Kidney (tissue), 14 donors: ENCODE data around the gene INKA2. TPM values are rescaled to one million over a fixed set of nuclear protein-coding genes. Genes with fewer than 3 reads are reported as not detected.

ENCODE experiments used
- DNase-seq, 5 donors: peaks; one replicate each; pipeline ENCODE4 v3.0.0-alpha.2; 2013 to 2020
- FAIRE-seq: peaks from 2 replicates; lab custom pipeline; 2012; peaks lifted over from hg19 to GRCh38; lab: Jason Lieb, UNC
- H3K27ac ChIP-seq, 2 donors: one replicate each; pipeline ENCODE4 v1.7.0; 2013; ENCODE audit warnings: low read depth in 2 of 2, low read length in 2 of 2, inconsistent platforms in 1 of 2
- H3K27me3 ChIP-seq: one replicate; pipeline ENCODE4 v1.7.1; 2013; ENCODE audit warnings: low read length, inconsistent platforms; ENCODE audit not compliant: control insufficient read depth, insufficient read depth
- H3K36me3 ChIP-seq, 3 donors: one replicate each; pipeline versions ENCODE4 v1.7.0 to v1.7.1; 2013; ENCODE audit warnings: low read length in 3 of 3, control low read depth in 1 of 3, inconsistent platforms in 1 of 3; ENCODE audit not compliant: insufficient read depth in 3 of 3, control insufficient read depth in 2 of 3
- H3K4me1 ChIP-seq, 3 donors: one replicate each; pipeline versions ENCODE4 v1.7.0 to v1.7.1; 2013; ENCODE audit warnings: low read length in 3 of 3, inconsistent platforms in 1 of 3, low read depth in 1 of 3; ENCODE audit not compliant: control insufficient read depth in 2 of 3, insufficient read depth in 2 of 3
- H3K4me3 ChIP-seq, 3 donors: one replicate each; pipeline versions ENCODE4 v1.7.0 to v1.8.1; 2013; ENCODE audit warnings: low read length in 3 of 3, control low read depth in 1 of 3, inconsistent platforms in 1 of 3
- H3K9ac ChIP-seq, 3 donors: one replicate each; pipeline versions ENCODE4 v1.7.0 to v1.7.1; 2013; ENCODE audit warnings: low read length in 3 of 3, control low read depth in 1 of 3, inconsistent platforms in 1 of 3
- H3K9me3 ChIP-seq, 3 donors: one replicate each; pipeline versions ENCODE4 v1.7.0 to v1.7.1; 2013; ENCODE audit warnings: low read length in 3 of 3, control low read depth in 1 of 3, inconsistent platforms in 1 of 3; ENCODE audit not compliant: control insufficient read depth in 2 of 3, insufficient read depth in 1 of 3
- intact Hi-C: fragments of 100-400 bp; cut with DNase I; formaldehyde crosslinking; loops from one replicate; pipeline ENCODE4 v1.11.1; 2022
- polyA plus RNA-seq: library from polyadenylated mRNA; stranded (reverse); fragments of 350-450 nt; fragmentation: Illumina TruSeq; extraction: RNeasy Lipid Tissue Mini Kit (QIAGEN cat#74804); gene quantifications from one replicate; pipeline ENCODE4 v1.2.3, GENCODE V29; 2014; ENCODE audit warnings: low read depth, low replicate concordance; ENCODE audit not compliant: insufficient read depth
- total RNA-seq: library from RNA; stranded (reverse); fragmentation: NEBNext Ultra II Directional; extraction: Animal tissue kit (Norgen Biotek cat#: 25700); gene quantifications from one replicate; pipeline ENCODE4 v1.2.1, GENCODE V29; 2021
- TF ChIP-seq, protein P1 (sequence below): IDR thresholded peaks from 3 replicates; pipeline ENCODE4 v1.5.1; 2012; ENCODE audit warnings: mild to moderate bottlenecking, moderate library complexity, borderline replicate concordance; ENCODE audit not compliant: insufficient read depth; ENCODE audit errors: extremely low read depth
- donor health status: control.
- donor health status: control.
- donor health status: control.
- donor health status: control.
- donor health status: control.
- donor health status: DM: yes; HTN: yes; CAD: no.
- donor health status: Normal renal cell carcinoma (clear cell type).

Gene INKA2
- total and polyA plus RNA-seq, 2 donors from 2014 or later, result 3.5 to 5.6 TPM

GRCh38 chr1:111747947-111748346, 8.8 kb upstream of the INKA2 start:
- no peaks in the 10 kb centered on the region for H3K9me3 ChIP-seq
- no peak for FAIRE-seq
- intact Hi-C loops, result no loop called here
- no peak overlapping the region for H3K27ac ChIP-seq
- no peak overlapping the region for H3K9ac ChIP-seq
- no peaks in the 10 kb centered on the region for H3K36me3 ChIP-seq
- TF ChIP-seq, protein P1, sequence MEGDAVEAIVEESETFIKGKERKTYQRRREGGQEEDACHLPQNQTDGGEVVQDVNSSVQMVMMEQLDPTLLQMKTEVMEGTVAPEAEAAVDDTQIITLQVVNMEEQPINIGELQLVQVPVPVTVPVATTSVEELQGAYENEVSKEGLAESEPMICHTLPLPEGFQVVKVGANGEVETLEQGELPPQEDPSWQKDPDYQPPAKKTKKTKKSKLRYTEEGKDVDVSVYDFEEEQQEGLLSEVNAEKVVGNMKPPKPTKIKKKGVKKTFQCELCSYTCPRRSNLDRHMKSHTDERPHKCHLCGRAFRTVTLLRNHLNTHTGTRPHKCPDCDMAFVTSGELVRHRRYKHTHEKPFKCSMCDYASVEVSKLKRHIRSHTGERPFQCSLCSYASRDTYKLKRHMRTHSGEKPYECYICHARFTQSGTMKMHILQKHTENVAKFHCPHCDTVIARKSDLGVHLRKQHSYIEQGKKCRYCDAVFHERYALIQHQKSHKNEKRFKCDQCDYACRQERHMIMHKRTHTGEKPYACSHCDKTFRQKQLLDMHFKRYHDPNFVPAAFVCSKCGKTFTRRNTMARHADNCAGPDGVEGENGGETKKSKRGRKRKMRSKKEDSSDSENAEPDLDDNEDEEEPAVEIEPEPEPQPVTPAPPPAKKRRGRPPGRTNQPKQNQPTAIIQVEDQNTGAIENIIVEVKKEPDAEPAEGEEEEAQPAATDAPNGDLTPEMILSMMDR, result no peak
- H3K4me1 ChIP-seq, result no peaks in the 10 kb centered on the region
- no peaks in the 10 kb centered on the region for H3K27me3 ChIP-seq
- DNase-seq, result no peak
- no peak overlapping the region for H3K4me3 ChIP-seq

DNA sequence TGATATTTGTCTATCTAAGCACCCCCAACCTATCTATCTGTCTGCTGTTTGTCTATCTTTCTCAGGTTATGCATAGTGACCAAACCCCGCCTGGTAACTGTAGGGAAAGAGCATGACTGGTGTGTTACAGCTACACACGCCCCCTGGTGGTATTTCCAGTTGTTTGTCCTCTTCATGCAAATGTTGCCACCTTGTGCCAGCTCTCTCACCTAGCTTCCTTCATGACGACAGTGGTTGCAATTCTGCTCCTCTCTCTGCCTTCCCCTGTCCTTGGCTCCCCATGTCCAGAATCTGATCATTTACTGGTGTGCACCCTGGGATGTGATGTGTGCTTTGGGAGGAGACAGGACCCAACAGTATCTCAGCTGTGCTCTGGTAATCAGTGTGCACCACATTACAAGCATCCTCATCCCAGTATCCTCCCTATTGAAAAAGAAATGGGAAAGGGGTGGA, 8.1 kb upstream of the INKA2 start:
- no peaks in the 10 kb centered on the region for H3K9me3 ChIP-seq
- no peaks in the 10 kb centered on the region for H3K27me3 ChIP-seq
- H3K4me1 ChIP-seq, result no peaks in the 10 kb centered on the region
- TF ChIP-seq, protein P1, result peak; percentile 73
- FAIRE-seq (no peak), DNase-seq (peak in 1 of 5 donors; percentile 48)
- no peak overlapping the region for H3K27ac ChIP-seq
- H3K9ac ChIP-seq, result no peak overlapping the region
- intact Hi-C loops, result no loop called here
- H3K4me3 ChIP-seq, result no peak overlapping the region
- no peaks in the 10 kb centered on the region for H3K36me3 ChIP-seq

DNA sequence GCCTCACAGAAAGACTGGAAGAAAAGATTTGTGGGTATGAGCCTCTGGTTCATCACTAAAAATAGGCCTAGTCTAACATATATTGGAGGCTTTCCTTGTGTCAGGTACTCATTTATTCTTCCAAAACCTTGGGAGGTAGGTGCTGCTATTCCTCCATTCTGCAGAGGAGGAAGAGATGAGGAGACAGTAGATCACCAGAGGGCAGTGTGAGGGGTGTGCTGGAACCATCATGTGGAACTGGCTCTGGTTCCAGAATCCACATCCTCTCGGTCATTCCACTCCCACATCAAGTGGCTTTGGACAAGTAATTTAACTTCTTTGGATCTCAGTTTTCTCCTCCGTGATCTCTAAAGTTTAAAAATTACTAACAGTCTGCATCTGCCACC, 7.4 kb upstream of the INKA2 start:
- H3K9me3 ChIP-seq, result no peaks in the 10 kb centered on the region
- H3K36me3 ChIP-seq, result no peaks in the 10 kb centered on the region
- no peaks in the 10 kb centered on the region for H3K27me3 ChIP-seq
- no peak for FAIRE-seq
- H3K4me1 ChIP-seq, result no peaks in the 10 kb centered on the region
- no peak overlapping the region for H3K9ac ChIP-seq
- TF ChIP-seq, protein P1, result no peak
- no peak overlapping the region for H3K27ac ChIP-seq
- no peak overlapping the region for H3K4me3 ChIP-seq
- no peak for DNase-seq
- intact Hi-C loops, result no loop called here
